ENCODE measurements around the gene TCERG1L.

DNA sequence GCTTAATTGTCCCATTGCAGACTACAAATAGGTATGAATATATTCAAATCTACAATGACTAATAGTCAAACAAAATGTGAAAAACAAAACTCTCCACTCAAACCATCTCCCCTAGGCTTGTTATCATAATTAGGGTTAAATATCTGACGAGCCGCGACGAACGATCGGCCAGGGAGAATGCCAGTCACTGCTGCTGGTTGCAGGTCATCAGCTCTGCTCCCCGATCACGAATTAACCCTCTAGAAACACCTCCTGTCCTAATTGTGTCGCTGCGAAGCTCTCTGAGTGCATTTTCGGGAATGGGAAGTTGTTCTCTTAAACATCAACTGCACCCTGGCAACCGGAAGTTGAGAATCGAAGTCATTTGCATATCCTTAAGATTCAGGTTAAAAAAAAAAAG lies 167.3 kb downstream of the TCERG1L start:
- TF ChIP-seq, protein P1, sequence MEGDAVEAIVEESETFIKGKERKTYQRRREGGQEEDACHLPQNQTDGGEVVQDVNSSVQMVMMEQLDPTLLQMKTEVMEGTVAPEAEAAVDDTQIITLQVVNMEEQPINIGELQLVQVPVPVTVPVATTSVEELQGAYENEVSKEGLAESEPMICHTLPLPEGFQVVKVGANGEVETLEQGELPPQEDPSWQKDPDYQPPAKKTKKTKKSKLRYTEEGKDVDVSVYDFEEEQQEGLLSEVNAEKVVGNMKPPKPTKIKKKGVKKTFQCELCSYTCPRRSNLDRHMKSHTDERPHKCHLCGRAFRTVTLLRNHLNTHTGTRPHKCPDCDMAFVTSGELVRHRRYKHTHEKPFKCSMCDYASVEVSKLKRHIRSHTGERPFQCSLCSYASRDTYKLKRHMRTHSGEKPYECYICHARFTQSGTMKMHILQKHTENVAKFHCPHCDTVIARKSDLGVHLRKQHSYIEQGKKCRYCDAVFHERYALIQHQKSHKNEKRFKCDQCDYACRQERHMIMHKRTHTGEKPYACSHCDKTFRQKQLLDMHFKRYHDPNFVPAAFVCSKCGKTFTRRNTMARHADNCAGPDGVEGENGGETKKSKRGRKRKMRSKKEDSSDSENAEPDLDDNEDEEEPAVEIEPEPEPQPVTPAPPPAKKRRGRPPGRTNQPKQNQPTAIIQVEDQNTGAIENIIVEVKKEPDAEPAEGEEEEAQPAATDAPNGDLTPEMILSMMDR (IDR thresholded peaks at IDR 0.05) = no peak
- TF ChIP-seq POLR2A (IDR thresholded peaks at IDR 0.05) = no peak
